Breast epithelium (tissue), 3 donors: ENCODE data around the gene CETP.

Experiments
- CTCF ChIP-seq, 3 donors: fragments of 450-650 bp; IDR thresholded peaks; one replicate each; pipeline ENCODE4 v1.5.1; 2016 to 2017; ENCODE audit warnings: antibody characterized with exemption in 3 of 3, mild to moderate bottlenecking in 3 of 3, moderate library complexity in 3 of 3
- POLR2A ChIP-seq: fragments of 450-650 bp; IDR thresholded peaks from one replicate; pipeline ENCODE4 v1.6.1; 2016; ENCODE audit warnings: antibody characterized with exemption, mild to moderate bottlenecking, moderate library complexity
- POLR2AphosphoS5 ChIP-seq, 3 donors: sonication (generic); formaldehyde crosslinking; IDR thresholded peaks; one replicate each; pipeline ENCODE4 v1.6.1; 2017; ENCODE audit warnings: antibody characterized with exemption in 3 of 3

- no peak for TF ChIP-seq POLR2A
- TF ChIP-seq CTCF (IDR thresholded peaks at IDR 0.05), result no peak
- no peak for TF ChIP-seq POLR2AphosphoS5 (IDR thresholded peaks at IDR 0.05)
These were observed 30.4 kb upstream of the CETP start for GRCh38 chr16:56931271-56931891.
